Right atrium auricular region (tissue), 2 donors: ENCODE results near the gene ACSM2B. TPM values are rescaled to one million over a fixed set of nuclear protein-coding genes. Genes with fewer than 3 reads are reported as not detected.
A peak's percentile ranks its signal among the peaks of the same experiment; 100 is the strongest.

ENCODE experiments used
- DNase-seq: peaks from one replicate; pipeline ENCODE4 v3.0.0-alpha.2; 2019; ENCODE audit warnings: low spot score
- H3K27ac ChIP-seq, 2 donors: fragments of 200-600 bp; sonication (generic); 1 replicate in 1 of 2; 2 replicates in 1 of 2; pipeline ENCODE4 v1.5.1; 2016 to 2019
- H3K27me3 ChIP-seq, 2 donors: fragments of 200-600 bp; sonication (generic); one replicate each; pipeline versions ENCODE4 v1.5.1 to v1.6.0; 2017 to 2019
- H3K36me3 ChIP-seq: fragments of 200-600 bp; sonication (generic); one replicate; pipeline ENCODE4 v1.5.1; 2016
- H3K4me1 ChIP-seq, 2 donors: fragments of 200-600 bp; sonication (generic); one replicate each; pipeline versions ENCODE4 v1.5.1 to v1.6.0; 2017 to 2019
- H3K4me3 ChIP-seq, 2 donors: fragments of 200-600 bp; sonication (generic); 1 replicate in 1 of 2; 2 replicates in 1 of 2; pipeline ENCODE4 v1.5.1; 2017 to 2019; ENCODE audit warnings: mild to moderate bottlenecking in 1 of 2, moderate library complexity in 1 of 2
- H3K9me3 ChIP-seq, 2 donors: fragments of 200-600 bp; sonication (generic); one replicate each; pipeline ENCODE4 v1.5.1; 2019
- CTCF ChIP-seq, 2 donors: fragments of 200-600 bp; sonication (generic); IDR thresholded peaks; one replicate each; pipeline ENCODE4 v1.5.1; 2019; ENCODE audit warnings: antibody characterized with exemption in 2 of 2
- total RNA-seq, 2 donors: library from RNA; depleted of rRNA; stranded (reverse); fragments of >200 nt; gene quantifications; one replicate each; pipeline ENCODE4 v1.1.0, GENCODE V29; 2016

ACSM2B gene
- total RNA-seq, 2 donors from 2014 or later, result not detected

GRCh38 chr16:20620003-20620402, 43.8 kb upstream of the ACSM2B start:
- no peak for TF ChIP-seq CTCF (IDR thresholded peaks at IDR 0.05)
- Histone ChIP-seq H3K27ac (no peak overlapping the region), H3K36me3 (no peaks in the 10 kb centered on the region), H3K9me3 (no peaks in the 10 kb centered on the region), H3K4me1 (no peaks in the 10 kb centered on the region), H3K27me3 (no peaks in the 10 kb centered on the region), H3K4me3 (no peak overlapping the region)
- DNase-seq, result no peak

- Histone ChIP-seq H3K9me3 (no peaks in the 10 kb centered on the region), H3K27ac (no peak overlapping the region), H3K36me3 (no peaks in the 10 kb centered on the region), H3K4me3 (no peak overlapping the region), H3K27me3 (no peaks in the 10 kb centered on the region), H3K4me1 (peaks cover 0 to 5% of the 10 kb centered on the region in 2 donors)
- no peak for DNase-seq
- no peak for TF ChIP-seq CTCF (IDR thresholded peaks at IDR 0.05)
These were observed 41.1 kb upstream of the ACSM2B start for GRCh38 chr16:20617271-20617670.

- H3K27me3 ChIP-seq, result no peaks in the 10 kb centered on the region
- no peak overlapping the region for H3K4me3 ChIP-seq
- H3K9me3 ChIP-seq, result no peaks in the 10 kb centered on the region
- peak overlapping the region in 1 of 2 donors; percentile 76 for H3K27ac ChIP-seq
- TF ChIP-seq CTCF (IDR thresholded peaks at IDR 0.05), result no peak
- H3K4me1 ChIP-seq, result peaks cover 0 to 28% of the 10 kb centered on the region in 2 donors
- no peaks in the 10 kb centered on the region for H3K36me3 ChIP-seq
- no peak for DNase-seq
These were observed 38.3 kb upstream of the ACSM2B start for GRCh38 chr16:20614186-20615141.

- Histone ChIP-seq H3K4me3 (peak overlapping the region in 1 of 2 donors; percentile 9), H3K27ac (peak overlapping the region in 1 of 2 donors; percentile 76), H3K9me3 (no peaks in the 10 kb centered on the region), H3K4me1 (peaks cover 0 to 28% of the 10 kb centered on the region in 2 donors), H3K36me3 (no peaks in the 10 kb centered on the region), H3K27me3 (no peaks in the 10 kb centered on the region)
- TF ChIP-seq CTCF (IDR thresholded peaks at IDR 0.05), result no peak
- no peak for DNase-seq
These were observed 37.5 kb upstream of the ACSM2B start for GRCh38 chr16:20613481-20614185.

GRCh38 chr16:20612551-20613480, 36.6 kb upstream of the ACSM2B start:
- H3K36me3 ChIP-seq, result no peaks in the 10 kb centered on the region
- peaks cover 0 to 28% of the 10 kb centered on the region in 2 donors for H3K4me1 ChIP-seq
- H3K9me3 ChIP-seq, result no peaks in the 10 kb centered on the region
- H3K4me3 ChIP-seq, result peak overlapping the region in 1 of 2 donors; percentile 9
- H3K27me3 ChIP-seq, result no peaks in the 10 kb centered on the region
- TF ChIP-seq CTCF (IDR thresholded peaks at IDR 0.05), result no peak
- DNase-seq, result peak; percentile 74
- H3K27ac ChIP-seq, result peak overlapping the region; percentile 36 to 76
